ENCODE data around the gene CARNS1.
A peak's percentile ranks its signal among the peaks of the same experiment; 100 is the strongest.

CARNS1 gene

DNA sequence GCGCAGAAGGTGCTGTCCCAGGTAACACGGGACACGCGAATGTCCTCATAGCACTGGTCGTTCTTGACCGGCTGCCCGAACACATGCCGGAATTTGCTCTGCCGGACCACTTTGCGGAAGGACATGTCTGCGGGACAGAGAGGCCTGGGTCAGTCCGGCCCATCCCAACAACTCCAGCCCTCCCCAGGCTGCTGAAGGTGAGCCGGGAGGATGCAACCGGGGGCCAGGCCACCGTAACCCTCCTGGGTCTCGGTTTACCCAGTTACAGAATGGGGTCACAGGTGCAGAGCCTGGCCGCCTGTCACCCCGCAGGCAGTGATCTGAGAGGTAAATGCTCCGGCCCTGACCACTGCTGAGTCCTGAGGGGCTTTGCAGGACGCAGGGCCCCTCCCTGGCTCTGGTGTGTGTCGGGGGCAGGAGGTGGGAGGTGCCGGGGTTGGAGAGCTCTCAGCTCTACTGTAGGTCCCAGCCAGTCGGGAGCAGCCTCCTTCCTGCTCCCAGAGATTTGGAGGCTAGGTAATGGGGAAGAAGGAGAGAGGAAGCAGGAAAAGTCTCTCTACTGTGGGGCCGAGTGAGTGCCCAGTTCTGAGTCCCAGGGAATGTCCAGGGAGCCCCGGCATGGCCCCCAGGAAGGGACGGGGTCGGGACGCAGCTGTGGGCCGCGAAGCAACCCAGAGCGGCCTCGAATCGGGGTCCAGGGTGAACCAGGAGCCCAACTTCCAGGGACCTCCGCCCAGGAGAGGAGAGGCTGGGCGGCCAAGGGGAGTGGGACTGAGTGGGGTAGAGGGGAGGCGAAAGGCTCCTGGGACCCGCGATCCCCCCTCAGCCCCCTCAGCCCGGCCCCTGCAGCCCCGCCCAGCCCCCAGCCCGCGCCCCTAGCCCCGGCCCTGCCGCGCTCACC is 27.3 kb downstream of the CARNS1 start:
- no peak for TF ChIP-seq SPI1 (IDR thresholded peaks at IDR 0.05; ENCODE audit: borderline replicate concordance, low read depth)
- TF ChIP-seq GABPA (IDR thresholded peaks at IDR 0.05; ENCODE audit: low read depth): no peak
- TF ChIP-seq POLR2AphosphoS5 (IDR thresholded peaks at IDR 0.05; ENCODE audit: low read depth): peak; percentile 29; the same call in 1 of the 2 replicates
- DNase-seq (ENCODE audit: low read depth in 1 of 2, low spot score in 1 of 2): no peak
- Histone ChIP-seq H3K27me3 (ENCODE audit: insufficient read depth, poor library complexity, severe bottlenecking) (no peaks in the 10 kb centered on the region), H3K4me3 (replicated peaks; ENCODE audit: insufficient read depth, low read length) (peak overlapping the region; percentile 48), H3K27ac (replicated peaks) (peak overlapping the region; percentile 41)

DNA sequence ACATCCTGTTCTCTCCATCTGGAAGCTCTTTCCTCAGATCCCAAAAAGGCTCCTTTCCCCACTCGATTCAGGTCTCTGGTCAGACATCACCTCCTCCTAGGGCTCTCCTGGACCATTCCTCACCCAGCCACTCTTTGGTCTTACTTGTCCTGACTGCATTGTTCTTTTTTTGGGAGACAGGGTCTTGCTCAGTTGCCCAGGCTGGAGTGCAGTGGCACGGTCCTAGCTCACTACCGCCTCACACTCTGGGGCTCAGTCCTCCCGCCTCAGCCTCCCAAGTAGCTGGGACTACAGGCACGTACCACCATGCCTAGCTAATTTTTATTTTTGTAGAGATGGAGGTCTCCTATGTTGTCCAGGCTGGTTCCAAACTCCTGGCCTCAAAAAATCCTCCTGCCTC is 30.0 kb downstream of the CARNS1 start:
- Histone ChIP-seq H3K4me3 (replicated peaks; ENCODE audit: insufficient read depth, low read length) (no peak overlapping the region), H3K27ac (replicated peaks) (no peak overlapping the region), H3K27me3 (ENCODE audit: insufficient read depth, poor library complexity, severe bottlenecking) (no peaks in the 10 kb centered on the region)
- TF ChIP-seq, protein P1, sequence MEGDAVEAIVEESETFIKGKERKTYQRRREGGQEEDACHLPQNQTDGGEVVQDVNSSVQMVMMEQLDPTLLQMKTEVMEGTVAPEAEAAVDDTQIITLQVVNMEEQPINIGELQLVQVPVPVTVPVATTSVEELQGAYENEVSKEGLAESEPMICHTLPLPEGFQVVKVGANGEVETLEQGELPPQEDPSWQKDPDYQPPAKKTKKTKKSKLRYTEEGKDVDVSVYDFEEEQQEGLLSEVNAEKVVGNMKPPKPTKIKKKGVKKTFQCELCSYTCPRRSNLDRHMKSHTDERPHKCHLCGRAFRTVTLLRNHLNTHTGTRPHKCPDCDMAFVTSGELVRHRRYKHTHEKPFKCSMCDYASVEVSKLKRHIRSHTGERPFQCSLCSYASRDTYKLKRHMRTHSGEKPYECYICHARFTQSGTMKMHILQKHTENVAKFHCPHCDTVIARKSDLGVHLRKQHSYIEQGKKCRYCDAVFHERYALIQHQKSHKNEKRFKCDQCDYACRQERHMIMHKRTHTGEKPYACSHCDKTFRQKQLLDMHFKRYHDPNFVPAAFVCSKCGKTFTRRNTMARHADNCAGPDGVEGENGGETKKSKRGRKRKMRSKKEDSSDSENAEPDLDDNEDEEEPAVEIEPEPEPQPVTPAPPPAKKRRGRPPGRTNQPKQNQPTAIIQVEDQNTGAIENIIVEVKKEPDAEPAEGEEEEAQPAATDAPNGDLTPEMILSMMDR (IDR thresholded peaks at IDR 0.05; ENCODE audit: insufficient read depth, low read length): no peak
- no peak for TF ChIP-seq REST (IDR thresholded peaks at IDR 0.05; ENCODE audit: insufficient replicate concordance, low read depth)
- no peak for DNase-seq (ENCODE audit: low read depth in 1 of 2, low spot score in 1 of 2)

DNA sequence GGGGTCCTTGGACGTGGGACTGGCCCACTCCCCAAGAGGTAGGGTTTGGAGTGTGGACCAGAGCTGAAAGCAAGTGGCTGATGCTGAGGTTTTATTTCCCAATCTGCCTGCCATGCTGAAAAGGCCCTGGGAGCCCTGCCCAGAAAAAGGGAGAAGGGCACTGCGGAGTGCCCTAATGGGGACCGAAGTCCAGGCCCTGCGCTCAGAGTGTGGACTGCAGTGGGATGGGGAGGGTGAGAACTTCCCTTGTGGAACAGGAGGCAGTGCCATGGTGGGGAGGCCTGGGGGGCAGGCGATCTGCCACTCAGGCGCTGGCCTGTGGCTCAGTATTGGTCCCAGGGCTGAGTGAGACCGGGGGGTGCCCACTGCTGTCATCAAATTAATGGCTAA is 32.7 kb downstream of the CARNS1 start:
- Histone ChIP-seq H3K4me3 (replicated peaks; ENCODE audit: insufficient read depth, low read length) (no peak overlapping the region), H3K27ac (replicated peaks) (no peak overlapping the region), H3K27me3 (ENCODE audit: insufficient read depth, poor library complexity, severe bottlenecking) (no peaks in the 10 kb centered on the region)
- no peak for DNase-seq (ENCODE audit: low read depth in 1 of 2, low spot score in 1 of 2)
- TF ChIP-seq SPI1 (IDR thresholded peaks at IDR 0.05; ENCODE audit: borderline replicate concordance, low read depth): no peak
- TF ChIP-seq GABPA (IDR thresholded peaks at IDR 0.05; ENCODE audit: low read depth): no peak
- TF ChIP-seq POLR2AphosphoS5 (IDR thresholded peaks at IDR 0.05; ENCODE audit: low read depth): no peak
- TF ChIP-seq, protein P1 (IDR thresholded peaks at IDR 0.05; ENCODE audit: insufficient read depth, low read length): no peak
- no peak for TF ChIP-seq REST (IDR thresholded peaks at IDR 0.05; ENCODE audit: insufficient replicate concordance, low read depth)

- peak in 1 of 2 experiments; percentile 53 for DNase-seq (ENCODE audit: low read depth in 1 of 2, low spot score in 1 of 2)
- no peak for TF ChIP-seq POLR2AphosphoS5 (IDR thresholded peaks at IDR 0.05; ENCODE audit: low read depth)
- TF ChIP-seq SPI1 (IDR thresholded peaks at IDR 0.05; ENCODE audit: borderline replicate concordance, low read depth): peak; percentile 91
- TF ChIP-seq, protein P1 (IDR thresholded peaks at IDR 0.05; ENCODE audit: insufficient read depth, low read length): no peak
- H3K27ac ChIP-seq (replicated peaks): no peak overlapping the region
- H3K4me3 ChIP-seq (replicated peaks; ENCODE audit: insufficient read depth, low read length): no peak overlapping the region
- H3K27me3 ChIP-seq (ENCODE audit: insufficient read depth, poor library complexity, severe bottlenecking): no peaks in the 10 kb centered on the region
Measured at GRCh38 chr11:67449116-67449844, 33.8 kb downstream of the CARNS1 start.

All from HL-60 (cell line).